Measurements from ENCODE around the gene NCKAP5.

NCKAP5 gene

GRCh38 chr2:133331436-133331835 lies 236.8 kb downstream of the NCKAP5 start:
- DNase-seq (ENCODE audit: low read depth) = no peak

DNA sequence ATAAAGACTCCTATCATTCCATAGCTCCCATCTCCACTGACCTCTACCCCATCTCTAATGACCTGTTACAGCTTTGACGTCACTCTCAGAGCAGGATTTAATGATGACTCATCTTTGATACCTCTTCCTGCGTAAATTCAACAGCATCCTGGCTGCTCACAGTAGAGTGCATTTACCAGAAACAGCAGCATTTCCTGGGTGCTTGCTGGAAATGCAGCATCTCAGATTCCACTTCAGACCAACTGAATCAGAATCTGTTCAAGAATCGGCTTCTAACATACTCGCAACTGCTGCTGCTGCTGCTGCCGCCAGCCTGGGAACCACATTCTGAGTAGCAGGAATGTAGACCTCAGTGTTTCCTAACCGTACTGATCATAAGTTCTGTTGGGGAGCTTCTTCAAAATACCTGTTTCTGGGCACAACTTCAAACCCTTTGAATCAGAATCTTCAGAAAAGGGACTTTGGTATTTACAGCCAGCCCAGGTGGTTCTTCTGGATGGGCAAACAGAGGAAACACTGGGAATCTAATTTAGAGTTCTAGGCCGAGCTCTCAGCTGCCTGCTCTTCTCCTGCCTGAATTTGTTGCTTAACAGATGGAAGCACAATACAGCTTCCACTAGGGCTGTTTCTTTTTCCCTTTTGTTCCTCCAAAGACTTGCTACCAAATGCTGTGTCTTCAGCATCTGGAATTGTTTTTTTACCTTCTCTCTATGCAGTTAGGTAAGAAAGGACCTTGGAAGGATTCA lies 241.4 kb downstream of the NCKAP5 start:
- no peak for DNase-seq (ENCODE audit: low read depth)

GRCh38 chr2:133324150-133324561 lies 244.1 kb downstream of the NCKAP5 start:
- no peak for DNase-seq (ENCODE audit: low read depth)

DNA sequence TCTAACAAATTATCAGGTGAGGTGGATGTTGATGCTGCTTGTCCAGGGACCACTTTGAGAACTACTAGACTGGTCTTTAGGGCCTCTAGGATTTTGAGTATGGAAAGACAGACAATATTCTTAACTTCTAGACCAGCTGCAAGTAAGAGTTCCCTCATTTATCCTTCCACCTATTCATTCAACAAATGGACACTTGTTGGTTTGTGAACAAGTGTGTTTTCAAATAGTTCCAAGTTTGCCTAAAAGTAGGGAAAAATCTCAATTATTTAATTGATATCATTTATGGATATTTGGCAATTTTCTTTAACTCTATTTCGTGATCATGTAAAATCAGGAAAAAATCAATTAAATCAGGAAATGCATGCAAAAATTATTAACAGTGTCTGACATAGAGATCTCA lies 245.4 kb downstream of the NCKAP5 start:
- no peak for DNase-seq (ENCODE audit: low read depth)

- DNase-seq (ENCODE audit: low read depth) = no peak
These were observed 251.1 kb downstream of the NCKAP5 start for GRCh38 chr2:133317178-133317577.

DNA sequence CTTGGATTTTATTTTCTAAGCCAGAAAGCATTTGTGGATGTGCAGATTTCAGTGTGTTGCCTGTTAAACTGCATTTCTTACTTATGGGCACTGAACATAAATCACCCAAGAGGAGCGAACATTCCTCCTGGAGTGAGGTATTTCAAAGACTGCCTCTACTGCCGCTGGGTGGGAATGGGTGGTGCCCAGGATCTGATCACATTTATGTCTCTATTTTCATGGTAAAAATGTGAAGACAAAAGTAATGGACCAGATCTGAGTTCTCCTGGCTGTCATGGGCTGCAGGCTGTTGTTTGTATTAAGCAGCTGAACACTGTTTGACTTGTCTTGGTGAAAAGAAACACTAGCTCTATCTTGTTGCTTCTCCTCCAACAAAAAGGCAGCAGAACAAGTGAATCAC lies 251.7 kb downstream of the NCKAP5 start:
- no peak for DNase-seq (ENCODE audit: low read depth)

DNA sequence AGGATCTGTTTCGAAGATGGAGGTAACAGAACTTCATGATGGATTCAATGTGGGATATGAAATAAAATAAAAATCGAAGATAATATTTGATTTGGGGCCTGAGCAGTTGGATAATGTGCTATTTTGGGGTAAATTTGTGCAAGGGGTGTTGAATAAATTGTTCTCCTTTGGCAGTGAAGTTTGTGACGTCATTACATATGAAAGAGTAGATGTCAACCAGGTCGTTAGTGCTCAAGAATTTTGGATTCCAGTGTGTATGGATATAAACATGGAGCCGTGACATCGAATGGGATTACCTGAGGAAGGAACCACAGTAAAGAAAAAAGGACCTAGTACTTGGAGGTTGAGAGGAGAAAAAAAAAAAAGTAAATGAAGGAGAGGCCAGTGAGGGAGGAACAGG lies 253.0 kb downstream of the NCKAP5 start:
- no peak for DNase-seq (ENCODE audit: low read depth)

GRCh38 chr2:133314795-133315194 lies 253.5 kb downstream of the NCKAP5 start:
- no peak for DNase-seq (ENCODE audit: low read depth)

DNA sequence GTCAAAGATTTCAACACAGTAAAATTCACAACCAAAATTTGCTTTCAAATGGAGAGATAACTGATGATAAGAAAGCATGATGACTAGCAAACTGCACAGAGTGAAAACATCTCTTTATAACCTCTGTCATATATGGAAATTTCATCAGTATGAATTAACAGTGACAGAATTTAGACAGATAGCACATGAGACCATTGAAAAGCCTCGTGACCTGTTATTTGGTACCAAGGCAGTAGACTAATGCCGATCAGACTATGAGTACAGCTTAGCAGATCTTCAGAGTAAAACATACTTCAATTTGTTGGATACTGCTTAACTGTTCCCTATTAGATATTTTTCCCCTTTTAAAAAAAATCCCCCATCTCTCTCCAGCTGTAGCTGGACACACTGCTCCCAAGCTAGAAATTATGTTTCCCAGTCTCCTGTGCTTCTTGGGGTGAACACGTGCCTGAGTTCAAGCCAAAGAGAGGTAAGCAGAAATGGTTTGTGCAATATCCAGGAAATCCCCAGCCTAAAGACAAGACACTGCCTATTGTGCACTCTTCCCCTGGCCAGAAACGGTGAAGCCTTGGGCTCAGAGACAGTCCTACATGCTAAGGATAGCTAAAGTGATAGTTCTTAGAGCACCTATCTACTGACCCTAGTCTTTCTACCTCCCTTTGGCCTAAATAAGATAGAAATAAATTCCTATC lies 256.1 kb downstream of the NCKAP5 start:
- no peak for DNase-seq (ENCODE audit: low read depth)

- DNase-seq (ENCODE audit: low read depth) = no peak
These were observed 262.0 kb downstream of the NCKAP5 start for GRCh38 chr2:133306236-133306635.

- no peak for DNase-seq (ENCODE audit: low read depth)
These were observed 263.9 kb downstream of the NCKAP5 start for GRCh38 chr2:133304344-133304743.

DNA sequence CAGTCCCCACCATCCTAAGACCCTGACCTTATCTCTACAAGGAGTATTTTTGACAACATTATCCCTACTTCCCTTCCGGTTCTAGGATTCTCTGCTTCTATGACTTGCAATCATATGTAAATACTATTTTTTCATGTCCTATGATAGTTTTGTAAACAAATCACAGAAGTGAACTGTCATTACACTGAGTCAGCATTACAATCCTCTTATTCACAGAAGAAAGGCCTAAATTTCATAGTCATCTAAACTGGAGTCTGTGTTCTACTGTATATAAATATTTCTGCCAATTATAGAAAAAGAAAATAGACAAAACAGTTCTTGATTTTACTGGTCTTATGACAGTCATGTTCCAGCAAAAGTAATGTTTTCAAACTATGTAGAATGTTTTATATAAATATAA lies 265.1 kb downstream of the NCKAP5 start:
- DNase-seq (ENCODE audit: low read depth) = no peak

GRCh38 chr2:133296401-133296800 lies 271.9 kb downstream of the NCKAP5 start:
- DNase-seq (ENCODE audit: low read depth) = no peak

DNA sequence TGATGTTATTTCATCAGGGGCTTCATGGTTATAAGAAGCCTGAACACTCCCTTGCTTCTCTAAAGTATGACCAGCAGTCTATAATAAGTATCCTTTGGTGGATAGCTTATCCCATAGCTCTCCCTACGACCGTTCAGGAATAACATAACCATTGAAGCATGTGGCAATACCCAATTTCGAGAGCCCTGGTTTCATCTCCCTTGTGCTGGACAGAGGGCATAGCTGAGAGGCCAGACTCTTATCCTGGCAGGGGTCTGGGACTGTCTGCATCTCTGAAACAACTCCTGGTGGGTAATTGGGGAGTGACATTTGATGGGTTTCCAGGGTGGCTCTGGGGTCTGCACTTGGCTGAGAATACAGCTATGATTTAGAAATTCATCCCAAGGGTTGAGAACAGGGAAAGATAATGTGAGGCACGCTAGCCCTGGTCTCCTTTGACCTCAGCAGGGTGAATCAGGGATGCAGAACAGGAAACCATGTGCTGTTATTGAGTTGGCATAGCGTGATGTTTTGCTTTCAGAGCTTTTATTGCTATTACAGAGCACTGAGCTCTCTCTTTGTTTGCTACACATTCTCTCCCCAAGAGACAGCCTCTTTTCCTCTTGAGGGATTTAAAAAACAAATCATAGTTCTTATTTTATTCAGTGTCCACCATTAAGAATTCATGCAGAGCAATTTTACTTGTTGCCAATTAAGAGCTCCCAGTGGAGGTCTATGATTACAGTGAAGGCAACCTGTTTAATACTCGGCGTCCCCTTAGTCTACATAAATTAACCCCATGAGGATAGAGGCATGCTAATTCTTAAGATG lies 274.5 kb downstream of the NCKAP5 start:
- DNase-seq (ENCODE audit: low read depth) = no peak

- DNase-seq (ENCODE audit: low read depth) = no peak
These were observed 276.0 kb downstream of the NCKAP5 start for GRCh38 chr2:133292259-133292658.

DNA sequence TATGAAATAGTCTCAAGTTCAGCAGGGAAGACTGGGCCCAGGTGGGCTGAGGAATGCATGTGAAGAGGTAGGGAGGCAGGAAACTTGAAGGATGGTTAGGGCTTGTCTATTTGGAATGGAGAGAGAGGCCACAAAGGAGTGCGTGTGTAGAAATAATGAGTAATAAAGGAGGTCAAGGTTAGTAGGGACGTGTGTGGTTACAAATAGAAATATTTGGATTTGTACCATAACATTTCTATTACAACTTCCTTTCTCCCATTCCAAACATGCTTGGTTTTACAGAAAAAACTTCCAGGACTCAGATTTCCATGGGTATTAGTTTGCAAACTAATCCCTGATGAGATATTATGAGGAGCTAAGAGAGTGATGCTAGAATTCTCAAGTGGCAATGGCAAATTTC lies 280.6 kb downstream of the NCKAP5 start:
- DNase-seq (ENCODE audit: low read depth) = no peak

- DNase-seq (ENCODE audit: low read depth) = no peak
These were observed 281.8 kb downstream of the NCKAP5 start for GRCh38 chr2:133286326-133286922.

DNA sequence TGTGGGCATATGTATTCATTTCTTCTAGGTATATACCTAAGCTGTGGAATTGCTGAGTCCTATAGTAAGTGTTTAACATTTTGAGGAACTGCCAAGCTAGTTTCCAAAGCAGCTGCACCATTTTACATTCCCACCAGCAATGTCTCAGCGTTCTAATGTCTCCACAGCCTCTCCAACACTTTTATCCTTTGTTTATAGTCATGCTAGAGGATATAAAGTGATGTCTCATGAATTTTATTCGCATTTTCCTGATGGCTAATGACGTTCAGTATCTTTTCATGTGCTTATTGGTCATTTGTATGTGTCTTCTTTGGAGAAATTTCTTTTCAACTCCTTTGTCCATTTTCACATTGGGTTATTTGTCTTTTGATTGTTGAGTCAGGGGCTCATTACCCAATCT lies 295.2 kb downstream of the NCKAP5 start:
- no peak for DNase-seq (ENCODE audit: low read depth)

GRCh38 chr2:133271105-133271504 lies 297.2 kb downstream of the NCKAP5 start:
- no peak for DNase-seq (ENCODE audit: low read depth)

DNA sequence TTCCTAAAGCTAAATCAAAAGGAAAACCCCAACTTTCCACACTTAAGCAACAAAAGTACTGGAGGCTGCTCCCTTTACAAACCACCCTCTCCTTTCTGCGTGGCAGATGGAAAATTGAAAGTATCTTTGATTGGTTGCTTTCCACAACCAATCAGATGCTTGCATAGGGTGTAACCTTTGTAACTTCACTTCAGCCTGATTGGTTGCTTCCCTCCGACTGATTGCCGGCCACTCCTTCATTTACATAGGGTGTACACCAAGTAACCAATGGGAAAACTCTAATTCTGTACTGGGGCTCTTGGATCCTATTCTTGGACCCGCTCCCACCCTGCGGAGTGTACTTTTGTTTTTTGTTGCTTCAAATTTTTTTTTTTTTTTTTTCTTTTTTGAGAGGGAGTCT lies 297.7 kb downstream of the NCKAP5 start:
- DNase-seq (ENCODE audit: low read depth) = no peak

GRCh38 chr2:133266926-133267590 lies 301.2 kb downstream of the NCKAP5 start:
- no peak for DNase-seq (ENCODE audit: low read depth)
